GM21515 (cell line): ENCODE measurements around the gene GPR15.

ENCODE experiments used
- ATAC-seq: cut with Tn5 transposase; IDR thresholded peaks from one replicate; pipeline ENCODE4 v1.9.1; 2021; ENCODE audit not compliant: unreplicated experiment

GPR15 gene

DNA sequence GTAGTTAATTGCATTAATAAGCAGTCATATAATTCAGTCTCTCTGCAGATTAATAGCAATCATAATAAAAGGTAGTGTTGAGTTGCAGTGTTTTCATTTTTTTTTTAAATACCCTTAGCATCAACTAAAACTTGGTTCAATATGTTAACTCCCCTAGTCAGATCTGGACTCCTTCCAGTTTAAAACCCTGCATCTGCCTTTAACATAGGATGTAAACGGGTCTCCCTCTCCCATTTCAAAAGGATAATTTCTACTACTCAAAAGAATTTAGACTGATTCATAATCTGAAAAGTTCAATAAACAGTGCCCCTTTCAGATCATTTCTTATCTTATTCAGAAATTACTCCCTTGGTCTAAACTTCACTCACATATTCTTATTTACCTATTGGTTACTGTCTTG lies 50.3 kb downstream of the GPR15 start:
- ATAC-seq = no peak

DNA sequence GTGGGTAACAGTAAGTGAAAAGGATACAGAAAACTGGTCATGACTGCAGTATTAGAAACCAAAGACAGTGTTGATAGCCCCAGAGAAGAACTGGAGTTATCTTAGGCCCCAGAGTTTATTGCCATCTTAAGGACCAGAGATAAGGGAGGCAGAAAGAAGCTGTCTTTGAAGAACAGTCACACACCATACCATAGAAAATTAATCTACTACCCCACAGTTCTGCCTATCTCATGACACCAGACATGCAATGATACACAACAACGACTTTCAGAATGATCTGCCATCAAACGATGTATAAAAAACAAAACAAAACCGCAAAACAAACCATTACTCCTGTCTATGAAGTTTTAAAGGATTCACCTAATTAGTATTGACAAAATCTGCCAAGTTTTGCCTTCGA lies 52.0 kb downstream of the GPR15 start:
- no peak for ATAC-seq
